ENCODE data around the gene POLL. TPM values are rescaled to one million over a fixed set of nuclear protein-coding genes. Genes with fewer than 3 reads are reported as not detected.
A peak's percentile ranks its signal among the peaks of the same experiment; 100 is the strongest.
"Not testable (repeated sequence)": the region's sequence is repeated elsewhere in the genome, so short reads cannot be mapped to it uniquely, and the experiment has no call there.

POLL gene
- total RNA-seq (10 to 100 TPM; 50.3 to 53.5 TPM), polyA plus RNA-seq (ENCODE audit: insufficient read depth, low read depth, low replicate concordance) (93.1 TPM)
- long read RNA-seq, donor 1, partial matches to known transcripts, result 33 of 35 reads
- long read RNA-seq, donor 1, other reads (novel, unspliced or antisense), result 0 of 35 reads
- long read RNA-seq, donor 2, partial matches to known transcripts, result 0 of 2 reads
- long read RNA-seq, donor 2, other reads (novel, unspliced or antisense), result 0 of 2 reads

GRCh38 chr10:101587725-101588653, at the start of gene POLL, which contains the start of gene DPCD:
TSS of gene POLL (minus strand) at chr10:101588257. CDS start at chr10:101587360, 897 bp downstream.
TSS of gene DPCD (plus strand) at chr10:101588321. CDS start at chr10:101588337, 16 bp downstream.
- H3K27ac ChIP-seq, result peak within 1 kb of the TSS in 1 of 2 donors; percentile 33
- no peaks in the 10 kb centered on the region for H3K9me3 ChIP-seq
- peak within 1 kb of the TSS; percentile 63 to 84 for H3K4me3 ChIP-seq
- H3K36me3 ChIP-seq (ENCODE audit: low read depth, missing control alignments), result no peaks in the 10 kb centered on the region
- TF ChIP-seq POLR2A (IDR thresholded peaks at IDR 0.05) (no peak), CTCF (IDR thresholded peaks at IDR 0.05) (no peak)
- intact Hi-C loops (cut with DNase I; ENCODE audit: low total_unique reads), result no loop called here
- no peaks in the 10 kb centered on the region for H3K27me3 ChIP-seq
- 1 to 2% methylated on average over 22 to 50 of the region's 50 CpGs for WGBS, 2 donors
- H3K4me1 ChIP-seq, result peaks cover 10% of the 10 kb centered on the region
- peak; percentile 99 for DNase-seq

- intact Hi-C loops (cut with DNase I; ENCODE audit: low total_unique reads); DNase-seq; H3K4me3 ChIP-seq; H3K36me3 ChIP-seq (ENCODE audit: low read depth, missing control alignments); H3K27ac ChIP-seq; H3K9me3 ChIP-seq; H3K27me3 ChIP-seq; H3K4me1 ChIP-seq: not testable (repeated sequence)
- WGBS, 2 donors, result 95% methylated on average over 4 of the region's 4 CpGs
These were observed 45.5 kb upstream of the POLL start for GRCh38 chr10:101633510-101633909.

- Histone ChIP-seq H3K36me3 (ENCODE audit: low read depth, missing control alignments) (no peaks in the 10 kb centered on the region), H3K4me3 (no peak overlapping the region), H3K27me3 (no peaks in the 10 kb centered on the region), H3K27ac (no peak overlapping the region), H3K4me1 (peaks cover 8% of the 10 kb centered on the region), H3K9me3 (no peaks in the 10 kb centered on the region)
- intact Hi-C loops (cut with DNase I; ENCODE audit: low total_unique reads), result no loop called here
- TF ChIP-seq POLR2A (IDR thresholded peaks at IDR 0.05), result no peak
- no peak for TF ChIP-seq CTCF (IDR thresholded peaks at IDR 0.05)
- WGBS, 2 donors, result 69 to 74% methylated on average over 8 of the region's 8 CpGs
- DNase-seq, result peak; percentile 76
These were observed 43.9 kb upstream of the POLL start for GRCh38 chr10:101631821-101632475.

- intact Hi-C loops (cut with DNase I; ENCODE audit: low total_unique reads), result no loop called here
- Histone ChIP-seq H3K36me3 (ENCODE audit: low read depth, missing control alignments) (no peaks in the 10 kb centered on the region), H3K27ac (no peak overlapping the region), H3K9me3 (no peaks in the 10 kb centered on the region), H3K4me3 (no peak overlapping the region), H3K27me3 (no peaks in the 10 kb centered on the region), H3K4me1 (peaks cover 8% of the 10 kb centered on the region)
- TF ChIP-seq POLR2A (IDR thresholded peaks at IDR 0.05) (no peak), CTCF (IDR thresholded peaks at IDR 0.05) (no peak)
- no peak for DNase-seq
- 96 to 100% methylated on average over 1 of the region's 1 CpG for WGBS, 2 donors
These were observed 42.5 kb upstream of the POLL start for GRCh38 chr10:101630633-101630920.

All from testis (tissue), 5 donors.